Cardiac septum (tissue), 1 donor: Measurements from ENCODE around the gene ZDHHC4. TPM values are rescaled to one million over a fixed set of nuclear protein-coding genes. Genes with fewer than 3 reads are reported as not detected.

Source experiments
- DNase-seq: peaks from one replicate; pipeline ENCODE4 v3.0.0-alpha.2; 2020; ENCODE audit warnings: low spot score
- intact Hi-C: fragments of 100-400 bp; cut with DNase I; formaldehyde crosslinking; loops from one replicate; pipeline ENCODE4 v1.14.0; 2022
- total RNA-seq: library from RNA; stranded (reverse); fragmentation: NEBNext Ultra II Directional; extraction: Animal tissue kit (Norgen Biotek cat#: 25700); gene quantifications from one replicate; pipeline ENCODE4 v1.2.1, GENCODE V29; 2021
- donor health status: DM: no; HTN: no; CAD: no.

Gene ZDHHC4
- total RNA-seq, 1 donor from 2014 or later, result 34.3 TPM

DNA sequence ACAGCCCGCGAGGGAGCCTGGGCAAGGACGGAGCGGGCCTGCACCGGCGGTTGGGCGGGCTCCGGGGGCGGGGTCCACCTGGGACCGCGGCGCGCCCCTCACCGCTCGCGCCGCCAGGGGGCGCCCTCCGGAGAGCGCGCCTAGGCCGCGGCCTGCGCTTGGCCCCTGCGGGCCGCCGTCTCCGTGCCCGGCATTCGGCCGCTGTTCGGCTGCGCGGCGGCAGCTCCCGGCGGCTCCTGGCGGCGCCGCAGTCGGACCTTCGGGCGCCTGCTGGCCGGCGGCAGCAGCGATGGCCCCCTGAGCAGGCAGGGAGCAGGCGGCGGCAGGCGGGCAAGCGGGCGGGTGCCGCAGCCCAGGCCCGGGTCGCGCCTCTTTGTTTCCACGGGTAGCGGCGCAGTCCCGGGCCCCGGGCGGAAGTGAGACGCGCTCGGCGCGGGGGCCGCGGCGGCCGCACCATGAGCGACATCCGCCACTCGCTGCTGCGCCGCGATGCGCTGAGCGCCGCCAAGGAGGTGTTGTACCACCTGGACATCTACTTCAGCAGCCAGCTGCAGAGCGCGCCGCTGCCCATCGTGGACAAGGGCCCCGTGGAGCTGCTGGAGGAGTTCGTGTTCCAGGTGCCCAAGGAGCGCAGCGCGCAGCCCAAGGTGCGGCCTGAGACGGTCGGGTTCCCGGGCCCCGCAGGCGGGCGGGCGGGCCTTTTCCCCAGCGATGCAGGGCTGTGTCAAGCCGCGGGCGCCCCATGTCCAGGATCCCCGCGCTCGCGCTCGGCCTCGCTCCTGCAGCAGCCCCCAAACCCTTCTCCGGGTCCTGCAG, 12.8 kb downstream of the ZDHHC4 start, which contains the start of gene INTS15:
TSS of gene INTS15 (plus strand) at position 193 of the 816 bp plus-strand sequence. CDS start at position 456, 263 bp downstream.
- DNase-seq, result peak; percentile 87
- intact Hi-C loops, result loop anchor here (2.0 kb wide), 1 partner anchor 49 kb away; no protein-coding TSS in a partner anchor

DNA sequence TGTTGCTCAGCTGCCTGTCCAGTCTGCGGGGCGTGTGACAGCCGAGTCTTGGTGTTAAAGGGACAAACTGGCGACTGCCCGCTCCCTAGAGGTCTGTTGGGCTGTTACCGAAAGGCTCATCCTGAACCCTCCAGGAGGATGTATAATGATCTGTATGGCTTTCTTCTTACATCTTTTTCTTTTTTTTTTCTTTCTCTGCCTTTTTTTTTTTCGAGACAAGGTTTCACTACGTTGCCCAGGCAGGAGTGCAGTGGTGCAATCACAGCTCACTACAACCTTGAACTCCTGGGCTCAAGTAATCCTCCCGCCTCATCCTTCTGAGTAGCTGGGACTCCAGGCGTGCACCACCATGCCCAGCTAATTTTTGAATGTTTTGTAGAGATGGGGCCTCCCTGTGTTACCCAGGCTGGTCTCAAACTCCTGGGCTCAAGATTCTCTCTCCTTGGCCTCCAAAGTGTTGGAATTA, 13.4 kb downstream of the ZDHHC4 start:
- intact Hi-C loops, result loop anchor here (2.0 kb wide), 1 partner anchor 48 kb away; no protein-coding TSS in a partner anchor
- DNase-seq, result no peak

DNA sequence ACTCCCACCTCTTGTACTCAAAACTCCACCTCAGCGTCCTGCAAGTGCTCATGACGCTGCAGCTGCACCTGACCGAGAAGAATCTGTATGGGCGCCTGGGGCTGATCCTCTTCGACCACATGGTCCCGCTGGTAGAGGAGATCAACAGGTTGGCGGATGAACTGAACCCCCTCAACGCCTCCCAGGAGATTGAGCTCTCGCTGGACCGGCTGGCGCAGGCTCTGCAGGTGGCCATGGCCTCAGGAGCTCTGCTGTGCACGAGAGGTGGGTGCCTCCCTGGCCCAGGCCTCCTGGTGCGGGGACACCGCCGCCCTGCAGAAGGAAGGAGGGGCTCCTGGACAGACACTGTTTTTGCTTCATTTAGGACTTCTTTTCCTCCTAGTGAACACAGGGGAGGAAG, 22.8 kb downstream of the ZDHHC4 start:
- no peak for DNase-seq
- intact Hi-C loops, result no loop called here

DNA sequence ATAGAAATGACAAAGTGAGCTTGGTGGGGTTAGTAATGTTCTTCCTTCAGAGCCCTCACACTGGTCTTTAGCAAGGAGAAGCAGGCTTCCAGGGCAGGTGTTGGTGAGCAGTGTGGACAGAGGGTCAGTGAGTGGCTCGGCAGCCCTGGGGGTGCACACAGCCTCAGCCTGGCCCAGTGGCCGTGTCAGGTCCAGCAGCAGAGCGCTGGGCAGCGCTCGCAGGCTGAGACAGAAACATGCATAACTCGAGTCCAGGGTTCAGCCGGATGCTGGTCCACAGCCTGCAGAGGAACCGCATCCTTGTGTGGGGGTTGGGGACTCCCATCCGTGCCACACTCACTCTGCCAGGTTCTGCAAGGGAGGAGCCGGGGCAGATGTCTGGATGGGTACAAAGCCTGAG, 27.2 kb downstream of the ZDHHC4 start:
- intact Hi-C loops, result no loop called here
- DNase-seq, result no peak

DNA sequence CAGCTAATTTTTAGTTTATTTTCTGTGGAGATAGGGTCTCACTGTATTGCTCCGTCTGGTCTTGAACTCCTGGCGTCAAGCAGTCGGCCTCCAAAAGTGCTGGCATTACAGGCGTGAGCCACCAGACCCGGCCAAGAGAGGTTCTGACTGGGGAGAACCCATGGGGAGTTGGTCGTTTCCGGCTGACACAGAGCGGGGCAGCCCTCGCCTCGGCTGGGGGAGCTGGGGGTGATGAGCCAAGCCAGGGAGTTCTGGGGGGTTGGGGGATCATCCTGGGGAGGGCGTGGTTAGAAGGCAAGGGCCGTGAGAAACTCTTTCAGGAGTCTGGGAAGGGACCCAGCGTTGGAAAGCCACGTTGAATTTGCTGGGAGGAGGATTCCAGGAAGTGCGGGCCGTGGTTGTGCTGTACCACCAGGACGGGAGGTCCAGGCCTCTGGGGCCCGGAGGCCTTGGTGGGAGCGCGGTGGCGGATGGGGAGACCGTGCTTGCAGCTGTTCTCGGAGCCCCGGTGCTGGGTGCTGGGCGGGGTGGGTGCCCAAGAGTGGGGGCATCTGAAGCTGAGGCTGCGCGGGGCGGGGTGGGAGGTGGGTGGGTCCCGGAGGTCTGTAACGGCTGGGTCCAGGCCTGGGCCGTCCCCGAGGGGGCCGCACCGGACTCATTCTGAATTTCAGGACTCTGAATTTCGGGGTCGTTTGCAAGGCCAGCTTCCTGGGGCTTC, 29.8 kb downstream of the ZDHHC4 start:
- no peak for DNase-seq
- intact Hi-C loops, result no loop called here

DNA sequence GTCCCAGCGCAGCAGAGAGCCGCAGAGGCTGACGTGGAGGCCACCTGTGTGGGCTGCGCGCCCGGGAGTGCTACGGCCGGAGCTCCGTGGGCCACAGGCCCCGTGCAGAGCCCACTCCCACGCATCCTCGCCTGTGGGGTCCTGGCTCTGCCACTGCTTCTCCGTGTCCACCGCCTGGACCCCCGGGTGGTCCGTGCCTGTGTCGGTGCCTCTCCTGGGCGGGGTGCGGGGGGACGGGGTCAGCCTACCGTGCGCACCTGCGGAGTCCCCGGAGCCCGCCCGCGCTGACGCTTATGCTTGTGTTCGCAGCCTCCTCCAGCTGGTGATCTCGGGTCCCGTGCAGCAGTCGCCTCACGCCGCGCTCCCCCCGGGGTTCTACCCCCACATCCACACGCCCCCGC, 30.4 kb downstream of the ZDHHC4 start:
- DNase-seq, result no peak
- intact Hi-C loops, result no loop called here

DNA sequence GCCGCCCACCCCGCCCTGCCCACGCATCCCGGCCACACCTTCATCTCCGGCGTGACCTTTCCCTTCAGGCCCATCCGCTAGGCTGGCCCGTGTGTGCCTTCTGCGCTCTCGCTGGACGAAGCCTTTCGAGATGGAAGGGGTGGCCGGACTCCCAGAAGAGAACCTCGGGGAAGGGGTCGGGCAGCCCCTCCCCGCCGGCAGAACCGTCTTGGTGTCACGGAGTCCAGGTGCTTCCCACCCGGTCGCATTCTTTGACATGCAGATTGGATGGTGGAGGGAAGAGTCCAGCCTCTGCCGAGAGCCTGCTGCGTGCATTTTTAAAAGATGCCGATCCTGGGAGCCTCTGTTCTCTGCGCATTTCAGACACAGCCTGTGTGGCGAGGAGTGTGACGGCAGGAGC, 30.8 kb downstream of the ZDHHC4 start:
- intact Hi-C loops, result no loop called here
- DNase-seq, result no peak

DNA sequence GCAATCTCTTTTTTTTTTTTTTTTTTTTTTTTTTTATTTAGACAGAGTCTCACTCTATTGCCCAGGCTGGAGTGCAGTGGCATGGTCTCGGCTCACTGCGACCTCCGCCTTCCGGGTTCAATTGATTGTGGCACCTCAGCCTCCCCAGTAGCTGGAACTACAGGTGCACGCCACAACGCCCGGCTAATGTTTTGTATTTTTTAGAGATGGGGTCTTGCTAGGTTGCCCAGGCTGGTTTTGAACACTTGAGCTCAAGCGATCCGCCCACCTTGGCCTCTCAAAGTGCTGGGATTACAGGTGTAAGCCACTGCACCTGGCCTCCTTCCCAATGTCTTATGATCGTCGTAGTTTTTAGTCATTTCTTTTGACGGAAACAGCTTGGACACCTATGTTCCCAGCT, 31.5 kb downstream of the ZDHHC4 start:
- intact Hi-C loops, result no loop called here
- no peak for DNase-seq

DNA sequence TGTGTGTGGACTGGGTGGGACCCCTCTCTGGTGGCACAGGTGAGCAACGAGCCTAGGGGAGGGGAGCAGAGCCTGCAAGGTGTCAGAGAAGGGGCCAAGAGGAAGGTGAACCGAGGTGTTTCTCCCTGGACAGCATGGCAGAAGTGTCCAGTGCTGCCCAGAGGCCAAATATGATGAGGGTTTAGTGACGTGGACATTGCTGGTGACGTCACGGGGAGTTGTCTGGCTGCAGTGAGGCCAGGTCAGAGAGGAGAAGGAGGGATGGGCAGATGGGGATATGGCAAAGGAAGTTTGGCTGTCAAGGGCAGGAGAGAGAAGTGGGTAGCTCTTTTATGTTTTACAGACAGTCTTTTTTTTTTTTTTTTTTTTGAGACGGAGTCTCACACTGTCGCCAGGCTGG, 35.6 kb downstream of the ZDHHC4 start:
- DNase-seq, result no peak
- intact Hi-C loops, result no loop called here

DNA sequence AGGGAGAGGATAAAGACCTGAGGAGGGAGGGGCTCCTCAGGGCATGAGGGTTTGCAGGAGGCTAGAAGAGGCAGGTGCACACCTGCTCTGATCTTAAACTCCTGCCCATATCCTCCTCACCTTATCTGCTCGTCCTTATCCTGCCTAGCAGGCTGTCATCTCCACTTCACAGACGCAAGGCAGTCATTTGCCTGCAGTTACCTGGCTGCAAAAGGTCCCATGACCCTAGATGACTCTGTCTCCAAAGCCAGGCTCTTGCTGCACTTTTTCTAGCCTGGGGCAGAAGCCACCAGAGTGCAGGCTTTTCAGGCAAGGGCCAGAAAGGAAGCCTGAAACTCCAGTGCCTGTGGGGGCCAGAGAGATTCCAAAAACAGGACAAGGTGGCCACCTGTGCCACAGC, 36.5 kb downstream of the ZDHHC4 start:
- DNase-seq, result no peak
- intact Hi-C loops, result no loop called here

DNA sequence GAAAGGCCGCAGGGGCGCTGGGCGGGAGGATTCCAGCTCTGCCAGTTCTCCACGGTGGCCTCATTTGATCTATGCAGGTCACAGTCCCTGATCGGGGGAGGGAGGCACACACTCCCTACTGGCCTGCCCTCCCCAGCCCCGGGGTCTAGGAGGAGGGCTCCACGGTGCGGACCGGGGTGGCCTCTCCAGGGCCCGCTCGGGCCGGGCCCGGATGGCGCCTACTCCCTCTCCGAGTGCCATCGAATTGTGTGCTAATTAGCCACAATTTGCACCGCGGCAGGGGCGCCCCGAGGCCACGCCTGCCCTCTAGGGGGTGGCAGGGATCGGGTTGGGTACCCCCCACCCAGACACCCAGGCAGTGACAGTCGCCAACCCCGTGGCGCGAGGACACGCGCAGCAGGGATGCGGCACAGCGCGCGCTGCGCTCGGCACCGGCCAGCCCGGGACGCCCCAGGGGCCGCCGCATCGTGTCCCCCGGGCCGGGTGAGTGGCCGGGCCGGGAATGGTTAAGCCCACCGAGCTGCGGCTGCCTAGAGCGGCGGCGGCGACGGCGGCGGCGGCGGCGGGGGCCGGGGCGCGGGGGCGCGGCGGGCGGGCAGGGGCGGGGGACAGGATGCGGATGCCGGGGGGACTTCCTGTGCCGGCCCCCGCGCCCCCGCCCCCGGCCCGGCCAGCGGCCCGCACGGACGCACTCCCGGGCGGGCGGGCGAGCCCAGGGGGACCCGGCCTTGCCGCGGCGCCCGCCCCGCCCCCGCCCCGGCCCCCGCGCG, 37.9 kb downstream of the ZDHHC4 start, which contains the start of gene ZNF853:
TSS of gene ZNF853 (plus strand) at position 658 of the 770 bp plus-strand sequence. CDS start 565 bp downstream, outside the sequence.
- no peak for DNase-seq
- intact Hi-C loops, result no loop called here

DNA sequence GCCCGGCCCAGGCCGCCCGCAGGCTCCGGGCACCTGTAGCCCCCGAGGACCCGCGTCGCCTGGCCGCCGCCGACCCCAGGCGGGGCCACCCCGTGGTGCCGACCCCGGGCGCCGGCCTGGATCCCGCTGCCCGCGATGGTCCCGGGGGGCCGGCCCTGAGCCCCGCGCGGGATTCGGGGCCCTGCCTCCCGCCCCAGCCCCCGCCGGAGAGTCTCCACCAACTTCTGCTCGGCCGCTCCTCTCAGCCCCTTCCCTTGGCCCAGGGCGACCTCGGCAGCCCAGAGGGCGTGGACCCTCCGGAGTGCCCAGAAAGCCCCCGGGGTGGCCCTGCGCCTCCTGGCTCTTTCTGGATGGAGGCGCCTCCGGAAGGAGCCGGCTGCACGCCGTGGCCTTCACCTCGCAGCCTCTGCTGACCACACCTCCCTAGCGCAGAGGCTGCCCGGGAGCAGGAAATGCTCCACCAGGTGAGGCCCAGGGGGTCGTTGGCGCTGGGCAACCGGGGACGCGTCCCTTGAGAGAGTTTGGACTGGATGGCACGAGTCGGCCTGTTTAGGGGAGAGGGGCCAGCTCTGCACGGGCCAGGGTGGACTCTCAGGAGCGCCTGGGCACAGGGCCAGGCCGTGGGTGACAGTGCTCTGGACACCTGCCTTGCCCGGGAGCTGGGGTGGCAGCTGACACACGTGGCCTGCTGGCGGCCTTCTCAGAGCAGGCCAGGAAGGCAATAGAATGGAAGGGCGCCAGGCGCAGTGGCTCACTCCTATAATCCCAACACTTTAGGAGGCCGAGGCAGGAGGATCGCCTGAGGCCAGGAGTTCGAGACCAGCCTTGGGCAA, 38.7 kb downstream of the ZDHHC4 start:
- intact Hi-C loops, result no loop called here
- no peak for DNase-seq

DNA sequence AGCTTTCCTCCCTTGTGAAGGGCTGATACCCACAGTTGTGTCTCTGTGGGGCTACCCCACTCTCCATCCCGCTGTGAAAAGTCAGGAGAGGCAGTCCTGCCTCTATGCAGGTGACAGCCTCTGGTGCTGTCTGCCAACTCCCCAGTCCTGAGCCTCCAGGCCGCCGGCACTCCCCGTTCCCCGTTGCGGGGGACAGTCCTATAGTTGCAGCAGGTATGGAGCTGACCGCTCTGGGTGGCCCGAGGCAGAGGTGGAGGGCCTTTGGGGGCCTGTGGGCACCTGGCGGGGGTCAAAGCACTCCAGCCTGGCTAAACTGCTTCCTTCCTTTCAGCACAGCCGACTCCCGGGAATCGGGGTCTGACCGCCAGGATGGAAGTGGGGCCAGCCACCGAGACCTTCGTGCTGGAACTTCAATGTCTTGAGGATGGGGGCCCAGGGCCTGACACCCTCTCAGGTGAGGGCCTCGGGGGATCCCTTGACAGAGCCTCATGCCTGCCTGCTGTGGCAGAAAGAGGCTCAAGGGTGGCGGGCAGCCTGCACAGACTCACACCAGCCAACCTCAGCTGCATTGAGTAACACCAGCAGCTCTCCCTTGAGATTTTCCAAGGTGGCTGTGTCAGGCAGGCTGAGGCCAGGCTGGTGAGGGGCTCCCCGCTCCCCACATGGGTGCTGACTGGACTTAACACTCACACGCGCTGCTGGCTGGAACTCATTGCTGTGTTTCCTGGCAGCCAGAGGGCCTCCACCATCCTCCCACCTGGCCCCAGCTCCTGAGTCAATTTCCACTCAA, 39.8 kb downstream of the ZDHHC4 start:
- DNase-seq, result no peak
- intact Hi-C loops, result no loop called here

DNA sequence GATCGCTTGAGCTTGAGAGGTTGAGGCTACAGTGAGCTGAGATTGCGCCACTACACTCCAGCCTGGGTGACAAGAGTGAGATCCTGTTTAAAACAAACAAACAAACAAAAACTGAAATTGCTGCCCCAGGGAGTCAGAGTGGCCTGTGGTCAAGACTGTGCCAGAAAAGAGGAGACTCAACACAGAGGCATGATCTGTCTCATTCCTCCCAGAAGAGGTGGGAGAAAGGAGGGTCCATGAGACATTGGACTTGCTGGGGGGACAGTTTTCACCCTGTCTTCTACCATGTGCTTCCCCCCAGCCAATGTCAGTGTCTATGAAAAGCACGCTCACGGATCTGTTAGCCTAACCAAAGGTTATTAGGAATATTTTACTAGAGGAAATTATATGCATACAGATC, 41.4 kb downstream of the ZDHHC4 start:
- DNase-seq, result no peak
- intact Hi-C loops, result no loop called here

DNA sequence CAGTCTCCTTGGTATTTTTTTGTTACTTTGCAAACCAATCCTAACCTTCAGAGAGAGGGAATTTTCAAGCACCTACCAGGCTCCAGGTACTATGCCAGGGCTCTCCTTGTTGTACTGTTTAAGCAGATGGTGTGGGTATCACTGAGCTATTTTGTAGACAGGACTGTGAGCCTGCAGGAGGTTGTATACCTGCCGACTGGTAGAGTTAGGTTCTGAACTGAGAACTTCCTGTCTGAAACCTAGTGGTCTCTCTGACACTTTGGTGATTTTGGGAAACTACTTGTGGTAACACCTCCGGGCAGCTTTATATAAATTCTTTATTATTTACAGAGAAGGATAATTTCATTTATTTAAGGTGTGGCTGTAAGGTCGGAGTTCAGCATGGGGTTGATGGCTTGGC, 42.7 kb downstream of the ZDHHC4 start:
- intact Hi-C loops, result no loop called here
- DNase-seq, result no peak

DNA sequence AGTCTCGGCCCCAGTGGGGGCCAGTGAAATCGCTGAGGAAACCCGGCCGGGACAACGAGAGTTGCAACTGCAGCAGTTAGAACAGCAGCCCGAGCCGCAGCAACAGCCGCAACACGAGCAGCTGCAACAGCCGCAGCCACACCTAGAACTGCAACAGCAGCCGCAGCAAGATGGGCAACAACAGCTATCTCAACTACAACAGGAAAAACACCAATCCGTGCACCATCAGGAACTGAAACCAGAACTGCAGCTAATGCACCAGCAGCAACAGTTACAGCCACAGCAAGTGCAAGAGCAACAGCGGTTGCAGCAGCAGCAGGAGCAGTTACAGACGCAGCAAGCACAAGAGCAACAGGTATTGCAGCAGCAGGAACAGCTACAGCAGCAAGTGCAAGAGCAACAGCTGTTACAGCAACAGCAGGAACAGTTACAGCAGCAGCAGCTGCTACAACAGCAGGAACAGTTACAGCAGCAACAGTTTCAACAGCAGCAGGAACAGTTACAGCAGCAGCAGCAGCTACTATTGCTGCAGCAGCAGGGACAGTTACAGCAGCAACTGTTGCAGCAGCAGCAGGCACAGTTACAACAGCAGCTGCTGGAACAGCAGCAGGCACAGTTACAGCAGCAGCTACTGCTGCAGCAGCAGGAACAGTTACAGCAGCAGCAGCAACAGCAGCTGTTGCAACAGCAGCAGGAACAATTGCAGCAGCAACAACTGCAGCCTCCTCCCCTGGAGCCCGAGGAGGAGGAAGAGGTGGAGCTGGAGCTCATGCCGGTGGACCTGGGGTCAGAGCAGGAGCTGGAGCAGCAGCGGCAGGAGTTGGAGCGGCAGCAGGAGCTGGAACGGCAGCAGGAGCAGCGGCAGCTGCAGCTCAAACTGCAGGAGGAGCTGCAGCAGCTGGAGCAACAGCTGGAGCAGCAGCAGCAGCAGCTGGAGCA, 44.2 kb downstream of the ZDHHC4 start:
- intact Hi-C loops, result no loop called here
- DNase-seq, result no peak

DNA sequence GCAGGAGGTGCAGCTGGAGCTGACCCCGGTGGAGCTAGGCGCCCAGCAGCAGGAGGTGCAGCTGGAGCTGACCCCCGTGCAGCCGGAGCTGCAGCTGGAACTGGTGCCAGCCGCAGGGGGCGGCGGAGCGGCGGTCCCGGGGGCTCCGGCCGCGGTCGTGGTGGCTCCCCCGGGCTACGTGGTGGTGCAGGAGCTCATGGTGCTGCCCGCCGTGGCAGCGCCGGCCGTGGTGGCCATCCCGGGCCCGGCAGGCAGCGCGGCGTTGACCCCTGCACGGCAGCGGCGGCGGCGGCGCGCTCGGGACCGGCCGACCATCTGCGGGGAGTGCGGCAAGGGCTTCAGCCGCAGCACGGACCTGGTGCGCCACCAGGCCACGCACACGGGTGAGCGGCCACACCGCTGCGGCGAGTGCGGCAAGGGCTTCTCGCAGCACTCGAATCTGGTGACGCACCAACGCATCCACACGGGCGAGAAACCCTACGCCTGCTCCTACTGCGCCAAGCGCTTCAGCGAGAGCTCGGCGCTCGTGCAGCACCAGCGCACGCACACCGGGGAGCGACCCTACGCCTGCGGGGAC, 45.0 kb downstream of the ZDHHC4 start:
- intact Hi-C loops, result no loop called here
- DNase-seq, result no peak
